Left colon (tissue), 2 donors: ENCODE data around the gene ABL1. TPM values are rescaled to one million over a fixed set of nuclear protein-coding genes. Genes with fewer than 3 reads are reported as not detected.

Experiments
- ATAC-seq: fragments of 200-7000 bp; cut with Tn5 transposase; one replicate; pipeline ENCODE4 v1.9.1; 2020; ENCODE audit warnings: mild to moderate bottlenecking, moderate library complexity
- DNase-seq, 2 donors: peaks; one replicate each; pipeline ENCODE4 v3.0.0-alpha.2; 2020
- intact Hi-C, 2 donors: fragments of 100-400 bp; cut with DNase I in 1 of 2; cut with micrococcal nuclease in 1 of 2; formaldehyde crosslinking; loops; one replicate each; pipeline versions ENCODE4 v1.11.2 to v1.14.0; 2022; cut with DNase I, micrococcal nuclease
- total RNA-seq, 2 donors: library from RNA; stranded (reverse); fragmentation: NEBNext Ultra II Directional; extraction: Animal tissue kit (Norgen Biotek cat#: 25700); gene quantifications; one replicate each; pipeline ENCODE4 v1.2.1, GENCODE V29; 2021
- donor health status: DM: no; HTN: no; CAD: no.
- donor health status: DM: yes; HTN: yes; CAD: no.

ABL1 gene
- total RNA-seq, 2 donors from 2014 or later = 79.0 to 93.9 TPM

DNA sequence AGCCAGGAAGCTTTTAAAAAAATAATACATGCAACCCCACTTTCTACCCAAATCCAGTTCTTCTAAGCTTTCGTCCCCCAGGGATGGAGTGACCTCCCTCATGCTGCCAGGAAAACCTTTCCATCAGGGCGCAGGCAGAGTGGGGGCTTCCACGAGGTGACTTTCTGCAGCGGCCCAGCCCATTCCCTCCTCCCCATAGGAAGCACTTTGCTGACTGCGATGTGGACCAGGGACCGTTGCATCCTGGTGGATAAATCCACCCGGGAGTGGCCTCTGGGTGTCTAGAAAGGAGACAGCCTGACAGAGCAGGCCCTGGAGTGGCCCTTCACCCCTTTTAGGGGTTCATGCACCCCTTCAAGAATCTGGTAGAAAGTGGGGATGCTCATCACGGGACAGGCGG lies 60.0 kb downstream of the ABL1 start:
- no peak for ATAC-seq
- intact Hi-C loops = no loop called here
- no peak for DNase-seq

DNA sequence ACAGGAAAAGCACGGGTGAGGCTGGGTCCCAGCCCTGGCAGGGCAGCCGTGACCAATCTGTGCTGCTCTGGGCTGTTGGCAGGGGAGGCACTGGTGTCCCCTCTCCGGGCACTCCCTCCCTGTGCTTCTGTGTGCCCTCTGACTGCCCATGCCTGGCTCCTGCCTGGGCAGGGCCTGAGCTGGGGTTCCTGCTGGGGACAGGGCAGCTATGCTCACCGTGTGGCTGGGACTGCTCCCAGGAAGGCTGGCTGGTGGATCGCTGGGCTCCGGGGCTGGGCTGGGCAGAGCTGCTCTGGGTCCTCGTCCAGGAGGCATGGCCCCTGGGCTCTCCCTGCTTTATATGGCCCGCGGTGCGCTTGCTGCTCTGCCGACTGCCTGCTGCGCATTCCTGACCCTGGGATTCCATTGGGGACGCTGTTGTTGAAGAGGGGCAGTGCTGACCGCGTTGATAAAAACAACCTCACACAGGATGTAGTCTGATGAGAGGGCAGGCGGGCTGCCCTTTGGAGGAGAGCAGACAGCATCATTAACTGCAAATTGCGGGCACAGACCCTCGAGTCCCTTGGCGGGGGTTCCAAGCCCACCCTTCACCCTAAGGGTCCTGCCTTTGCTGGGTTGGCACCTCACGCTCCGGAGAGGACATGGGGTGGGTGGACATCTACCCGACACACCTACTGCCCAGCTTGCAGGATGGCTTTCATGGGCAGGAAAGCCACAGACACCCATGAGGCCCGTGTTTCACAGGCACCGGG lies 60.6 kb downstream of the ABL1 start:
- peak; percentile 3 for ATAC-seq
- no peak for DNase-seq
- intact Hi-C loops = no loop called here

DNA sequence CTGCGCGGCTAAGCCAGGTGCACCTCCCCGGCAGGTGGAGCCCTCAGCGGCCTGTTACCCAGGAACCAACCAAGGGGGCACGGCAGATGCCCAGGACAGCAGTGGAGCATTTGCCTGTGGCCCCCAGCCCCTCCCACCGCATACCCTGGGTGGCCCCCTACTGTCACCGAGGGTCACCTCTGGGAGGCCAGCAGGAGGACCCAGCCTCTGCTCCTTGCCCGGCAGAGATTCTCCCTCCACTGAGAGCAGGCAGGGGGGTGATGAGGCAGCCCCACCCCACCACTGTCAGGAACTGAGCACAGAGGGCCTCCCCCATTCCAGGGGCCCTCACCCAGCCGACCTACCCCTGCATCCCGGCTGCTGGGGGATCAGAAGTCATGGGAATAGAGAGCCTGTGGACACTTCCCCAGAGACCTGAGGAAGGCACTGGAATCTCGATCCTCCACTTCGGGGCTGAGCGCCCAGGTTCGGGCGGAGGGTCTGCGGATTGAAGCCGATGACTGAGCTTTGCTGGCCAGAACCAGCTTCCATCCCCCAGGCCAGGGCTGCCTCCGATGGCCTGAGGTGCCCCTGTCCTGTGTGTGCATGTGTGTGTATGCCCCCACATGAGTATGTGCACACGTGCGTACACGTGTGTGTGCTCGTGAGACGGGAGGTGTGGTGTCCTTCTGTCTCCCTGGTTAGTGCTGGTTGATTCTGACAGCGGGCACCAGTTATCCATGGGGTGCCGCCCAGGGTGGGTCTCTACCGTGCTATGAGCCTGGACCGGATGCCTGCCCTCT lies 61.4 kb downstream of the ABL1 start, which contains the start of gene QRFP:
QRFP (minus strand) TSS at position 580 of the 782 bp plus-strand sequence. CDS start 2,974 bp downstream, outside the sequence.
- intact Hi-C loops = no loop called here
- ATAC-seq = peak; percentile 36
- peak in 1 of 2 donors; percentile 46 for DNase-seq

- no peak for ATAC-seq
- intact Hi-C loops = no loop called here
- DNase-seq = no peak
These were observed 62.2 kb downstream of the ABL1 start for GRCh38 chr9:130897105-130897751.

DNA sequence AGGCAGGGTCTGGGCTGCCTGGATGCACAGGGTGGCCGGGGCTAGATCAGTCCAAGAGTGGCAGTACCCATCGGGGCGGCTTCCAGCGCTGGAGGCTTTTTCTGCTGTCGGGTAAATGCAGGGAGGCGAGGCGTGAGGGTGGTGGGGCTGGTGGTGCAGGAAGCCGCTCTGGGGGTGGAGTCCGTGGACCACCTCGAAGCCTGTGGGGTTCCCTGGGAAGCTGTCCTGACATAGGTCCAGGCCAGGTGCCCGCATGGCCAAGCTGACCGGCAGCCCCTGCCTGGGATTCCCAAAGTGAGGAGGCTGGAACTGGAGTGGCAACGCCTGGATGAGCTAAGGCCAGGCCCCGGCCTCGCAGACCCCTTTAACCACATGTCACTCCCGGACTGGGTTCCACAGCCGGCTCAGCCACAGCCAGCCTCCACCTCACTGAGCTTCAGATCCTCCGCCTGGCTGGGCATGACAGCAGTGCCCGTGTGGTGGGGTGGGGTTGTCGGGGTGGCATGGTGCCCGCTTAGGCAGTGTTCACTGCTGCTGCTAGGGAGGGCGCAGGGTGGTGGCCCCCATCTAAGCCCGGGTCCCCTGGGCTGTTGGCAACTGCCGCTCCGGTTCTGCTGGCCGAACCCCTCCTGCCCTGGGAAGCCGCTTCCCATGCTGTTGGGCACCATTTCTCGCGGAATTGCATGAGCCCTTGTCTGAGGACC lies 62.9 kb downstream of the ABL1 start:
- no peak for DNase-seq
- intact Hi-C loops = no loop called here

DNA sequence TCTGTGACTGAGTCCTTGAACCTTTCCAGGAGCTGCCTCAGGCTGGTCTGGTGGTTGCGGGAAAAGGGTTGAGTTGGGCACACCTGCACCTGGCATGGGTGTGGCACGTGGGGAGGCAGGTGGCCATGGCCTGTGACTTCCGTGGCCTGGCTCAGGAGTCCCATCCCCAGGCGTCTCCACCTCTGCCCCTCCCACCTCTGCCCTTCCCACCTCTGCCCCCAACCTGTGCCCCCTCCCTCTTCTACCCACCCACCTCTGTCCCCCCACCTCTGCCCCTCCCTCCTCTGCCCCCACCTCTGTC lies 63.4 kb downstream of the ABL1 start:
- ATAC-seq (peak; percentile 44), DNase-seq (peak; percentile 44 to 65)
- intact Hi-C loops = no loop called here

More for the DNA sequence above, 62.9 kb downstream of the ABL1 start:
- ATAC-seq = peak; percentile 21

GRCh38 chr9:130899051-130899748 lies 64.1 kb downstream of the ABL1 start:
- ATAC-seq (peak; percentile 15), DNase-seq (peak in 1 of 2 donors; percentile 39)
- intact Hi-C loops = no loop called here

DNA sequence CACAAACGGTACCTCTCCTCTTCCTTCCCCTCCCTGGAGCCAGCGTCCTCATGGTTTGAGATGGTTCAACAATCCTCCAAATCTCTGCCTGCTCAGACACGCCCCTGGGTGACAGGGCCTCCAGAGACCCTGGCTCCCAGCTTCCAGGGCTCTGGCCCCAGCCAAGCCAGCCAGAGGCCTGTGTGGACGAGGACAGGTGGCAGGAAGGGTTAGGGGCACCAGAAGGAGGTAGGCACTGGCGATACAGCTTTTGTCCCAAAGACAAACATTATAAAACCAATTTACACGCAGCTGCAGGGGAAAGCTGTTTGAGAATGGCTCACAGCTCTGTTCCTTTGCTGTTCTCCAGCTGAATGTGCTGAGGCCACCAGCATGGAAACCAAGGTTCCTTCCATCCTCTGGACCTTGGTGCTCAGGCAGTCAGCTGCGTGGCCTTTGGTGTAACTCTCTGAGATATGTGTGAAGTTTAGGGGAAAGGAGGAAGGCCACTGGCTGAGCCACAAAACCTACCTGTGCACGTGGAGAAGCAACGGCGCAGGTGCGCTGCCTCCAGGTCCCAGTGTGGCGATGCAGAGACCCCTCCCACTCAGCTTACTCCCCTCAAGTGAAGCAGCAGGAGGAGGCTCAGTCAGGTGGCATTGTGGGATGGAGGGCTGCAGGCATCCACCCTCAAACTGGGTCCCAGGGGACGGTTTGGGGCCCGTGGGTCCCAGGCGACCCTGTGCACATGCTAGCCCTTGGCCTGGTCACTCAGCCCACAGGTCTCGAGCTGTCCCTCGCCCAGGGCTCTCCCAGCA lies 65.8 kb downstream of the ABL1 start:
- intact Hi-C loops = no loop called here
- DNase-seq (no peak), ATAC-seq (no peak)

- no peak for DNase-seq
- intact Hi-C loops = no loop called here
These were observed 66.6 kb downstream of the ABL1 start for GRCh38 chr9:130901498-130902203.

GRCh38 chr9:130902204-130903185 lies 67.4 kb downstream of the ABL1 start:
- DNase-seq (no peak), ATAC-seq (no peak)
- intact Hi-C loops = no loop called here

More at GRCh38 chr9:130901498-130902203, 66.6 kb downstream of the ABL1 start:
- peak; percentile 48 for ATAC-seq

DNA sequence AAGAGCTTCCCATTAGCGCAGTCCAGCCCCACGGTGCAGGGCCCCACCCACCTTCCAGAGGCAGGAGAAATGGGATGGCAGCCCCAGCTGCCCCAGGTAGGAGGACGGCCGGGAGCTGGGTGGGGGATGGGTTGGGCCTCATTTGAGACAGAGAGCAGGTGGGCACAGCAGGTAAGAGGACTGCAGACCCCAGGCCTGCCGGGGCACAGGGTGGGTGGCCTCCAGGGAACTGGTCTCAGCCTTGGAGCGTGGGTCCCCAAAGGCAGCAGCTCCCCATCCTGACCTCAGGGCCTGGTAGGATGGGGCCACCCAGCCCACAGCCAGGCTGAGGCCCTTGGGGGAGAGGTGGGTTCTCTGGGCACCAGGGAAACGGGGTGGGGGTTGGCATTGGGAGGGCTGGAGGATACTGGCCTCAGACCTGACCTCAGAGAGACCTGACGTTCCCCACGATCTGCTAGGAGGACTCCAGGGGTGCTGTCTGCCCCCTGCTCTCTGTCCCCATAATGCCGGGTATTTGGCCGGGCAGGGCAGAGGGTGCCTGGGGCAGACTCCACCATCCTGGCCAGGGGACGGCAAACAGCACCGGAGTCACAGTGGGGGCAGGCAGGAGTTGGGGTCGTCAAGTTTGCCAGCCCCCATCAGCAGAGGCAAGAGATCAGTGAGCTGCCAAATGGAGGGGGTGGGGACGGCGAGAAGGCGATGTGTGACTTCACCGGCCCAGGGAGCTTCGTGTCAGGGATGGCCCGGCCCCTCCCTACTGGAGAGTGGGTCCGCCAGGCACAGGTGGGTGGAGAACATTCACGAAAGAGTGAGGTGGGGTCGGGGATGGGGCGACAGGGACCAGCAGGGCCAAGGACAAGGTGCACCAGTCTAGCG lies 68.4 kb downstream of the ABL1 start:
- ATAC-seq (no peak), DNase-seq (no peak)
- intact Hi-C loops = no loop called here

- no peak for ATAC-seq
- intact Hi-C loops = no loop called here
- no peak for DNase-seq
These were observed 69.3 kb downstream of the ABL1 start for GRCh38 chr9:130904070-130905044.

DNA sequence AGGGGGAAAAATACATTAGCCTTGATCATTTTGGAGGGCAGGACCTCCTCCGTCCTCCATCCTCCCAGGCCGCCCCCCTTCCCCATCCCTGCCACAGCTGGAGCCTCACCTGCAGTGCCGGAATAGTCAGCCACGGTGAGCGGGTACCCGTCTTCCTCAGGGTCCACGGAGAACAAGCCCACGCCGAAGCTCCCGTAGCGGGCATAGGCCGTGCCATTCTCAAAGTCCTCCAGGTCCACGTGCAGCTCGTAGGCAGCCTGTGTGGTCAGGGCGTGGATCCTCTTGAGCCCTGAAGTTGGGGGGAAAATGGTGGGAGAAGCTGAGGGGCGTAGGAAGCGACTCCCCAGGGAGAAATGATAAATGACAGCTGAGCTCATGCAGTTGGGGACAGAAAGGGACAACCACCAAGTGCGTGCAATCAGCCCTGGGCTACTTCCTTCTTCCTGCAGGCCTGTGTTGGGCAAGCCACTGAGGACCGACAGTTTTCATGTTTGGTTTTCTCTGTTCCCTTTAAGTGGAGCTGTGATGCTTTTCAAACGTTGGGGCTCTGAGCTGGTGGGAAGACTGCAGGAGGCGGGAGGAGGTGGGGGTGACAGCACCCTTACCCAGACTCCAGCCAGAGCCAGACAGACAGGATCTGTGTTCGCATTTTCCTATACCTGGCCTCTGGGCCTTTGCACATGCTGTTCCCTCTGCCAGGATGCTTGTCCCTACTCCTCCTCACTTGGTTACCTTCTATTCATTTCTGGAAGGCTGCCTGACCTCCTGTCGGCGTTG lies 70.3 kb downstream of the ABL1 start:
- intact Hi-C loops = no loop called here
- DNase-seq (no peak), ATAC-seq (no peak)
